ENCODE data around the gene FBF1. TPM values are rescaled to one million over a fixed set of nuclear protein-coding genes. Genes with fewer than 3 reads are reported as not detected.

The FBF1 gene
- total RNA-seq, 6 experiments from 2014 or later: 0.86 to 3.1 (median 2.7) TPM

- no peak for DNase-seq
- Histone ChIP-seq H3K9me3 (no peaks in the 10 kb centered on the region), H3K36me3 (no peaks in the 10 kb centered on the region), H3K27me3 (no peaks in the 10 kb centered on the region), H3K4me1 (peaks cover 0 to 12% (median 10%) of the 10 kb centered on the region in 4 donors), H3K27ac (no peak overlapping the region), H3K4me3 (no peak overlapping the region)
- no peak for ATAC-seq
- intact Hi-C loops (cut with DNase I): no loop called here
- no peak for TF ChIP-seq CTCF (IDR thresholded peaks at IDR 0.05)
- no peak for TF ChIP-seq POLR2A (IDR thresholded peaks at IDR 0.05)
- WGBS (ENCODE audit: insufficient coverage, low coverage, low lambda C conversion rate, missing lambda C conversion rate): 99% methylated on average over 14 of the region's 22 CpGs
Measured at GRCh38 chr17:75919611-75920010, 21.2 kb downstream of the FBF1 start.

- no peak for DNase-seq
- Histone ChIP-seq H3K36me3 (no peaks in the 10 kb centered on the region), H3K4me1 (peaks cover 0 to 12% (median 10%) of the 10 kb centered on the region in 4 donors), H3K4me3 (no peak overlapping the region), H3K9me3 (no peaks in the 10 kb centered on the region), H3K27me3 (no peaks in the 10 kb centered on the region), H3K27ac (no peak overlapping the region)
- intact Hi-C loops (cut with DNase I): no loop called here
- WGBS (ENCODE audit: insufficient coverage, low coverage, low lambda C conversion rate, missing lambda C conversion rate): 100% methylated on average over 1 of the region's 31 CpGs
- no peak for ATAC-seq
- TF ChIP-seq POLR2A (IDR thresholded peaks at IDR 0.05) (no peak), CTCF (IDR thresholded peaks at IDR 0.05) (no peak)
Measured at GRCh38 chr17:75917917-75918445, 22.9 kb downstream of the FBF1 start.

- no peak for TF ChIP-seq POLR2A (IDR thresholded peaks at IDR 0.05)
- no peak for TF ChIP-seq CTCF (IDR thresholded peaks at IDR 0.05)
- ATAC-seq (no peak), DNase-seq (no peak)
- Histone ChIP-seq H3K36me3 (no peaks in the 10 kb centered on the region), H3K27me3 (no peaks in the 10 kb centered on the region), H3K9me3 (no peaks in the 10 kb centered on the region), H3K4me3 (no peak overlapping the region), H3K4me1 (peaks cover 0 to 6% (median 5%) of the 10 kb centered on the region in 4 donors), H3K27ac (no peak overlapping the region)
- WGBS (ENCODE audit: insufficient coverage, low coverage, low lambda C conversion rate, missing lambda C conversion rate): 90% methylated on average over 9 of the region's 23 CpGs
- intact Hi-C loops (cut with DNase I): no loop called here
Measured at GRCh38 chr17:75917141-75917916, 23.5 kb downstream of the FBF1 start.

- 93% methylated on average over 5 of the region's 8 CpGs for WGBS (ENCODE audit: insufficient coverage, low coverage, low lambda C conversion rate, missing lambda C conversion rate)
- no peak for ATAC-seq
Measured at GRCh38 chr17:75915268-75915667, 25.6 kb downstream of the FBF1 start.

More at GRCh38 chr17:75915268-75915667, 25.6 kb downstream of the FBF1 start:
- no peaks in the 10 kb centered on the region for H3K36me3 ChIP-seq
- no peak overlapping the region for H3K4me3 ChIP-seq
- intact Hi-C loops (cut with DNase I): no loop called here
- H3K27me3 ChIP-seq: no peaks in the 10 kb centered on the region
- no peaks in the 10 kb centered on the region for H3K4me1 ChIP-seq
- no peak overlapping the region for H3K27ac ChIP-seq
- TF ChIP-seq POLR2A (IDR thresholded peaks at IDR 0.05) (no peak), CTCF (IDR thresholded peaks at IDR 0.05) (no peak)
- no peak for DNase-seq
- no peaks in the 10 kb centered on the region for H3K9me3 ChIP-seq

All from right lobe of liver (tissue), 6 donors.